ENCODE results near the gene ELF2. TPM values are rescaled to one million over a fixed set of nuclear protein-coding genes. Genes with fewer than 3 reads are reported as not detected.

The ELF2 gene
- total RNA-seq, 1 experiment from 2014 or later: 44.6 TPM

DNA sequence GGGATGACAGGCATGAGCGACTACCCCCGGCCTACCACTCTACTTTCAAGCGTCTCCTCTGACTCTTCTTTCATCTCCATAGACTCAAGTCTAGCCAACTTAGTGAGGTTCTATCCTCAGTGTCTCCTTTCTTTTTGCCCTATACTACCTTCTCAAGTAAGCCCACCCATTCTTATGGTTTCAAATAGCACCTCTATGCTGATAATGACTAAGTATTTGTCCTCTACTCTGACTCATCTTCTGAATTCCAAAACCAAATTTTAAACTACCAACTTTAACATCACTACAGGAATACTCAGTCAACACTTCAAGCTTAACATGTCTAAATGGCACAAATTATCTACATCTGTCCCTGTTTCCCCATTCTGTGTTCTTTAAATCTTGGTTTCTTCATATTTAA, 47.8 kb downstream of the ELF2 start:
- Mint-ChIP-seq H3K27me3 (ENCODE audit: low read depth) (no peaks in the 10 kb centered on the region), H3K27ac (peak overlapping the region; percentile 34), H3K36me3 (peaks cover 14% of the 10 kb centered on the region), H3K4me1 (peaks cover 33% of the 10 kb centered on the region), H3K9me3 (no peaks in the 10 kb centered on the region), H3K4me3 (no peak overlapping the region)
- ChIA-PET POLR2A (no interaction called here), CTCF (no interaction called here)
- DNase-seq (ENCODE audit: low spot score) (no peak), ATAC-seq (no peak)
- TF ChIP-seq SOX15 (CRISPR knock-in tag; IDR thresholded peaks at IDR 0.05) (no peak), HMGA2 (CRISPR knock-in tag; IDR thresholded peaks at IDR 0.05) (no peak), CREB1 (CRISPR knock-in tag; IDR thresholded peaks at IDR 0.05) (no peak)

DNA sequence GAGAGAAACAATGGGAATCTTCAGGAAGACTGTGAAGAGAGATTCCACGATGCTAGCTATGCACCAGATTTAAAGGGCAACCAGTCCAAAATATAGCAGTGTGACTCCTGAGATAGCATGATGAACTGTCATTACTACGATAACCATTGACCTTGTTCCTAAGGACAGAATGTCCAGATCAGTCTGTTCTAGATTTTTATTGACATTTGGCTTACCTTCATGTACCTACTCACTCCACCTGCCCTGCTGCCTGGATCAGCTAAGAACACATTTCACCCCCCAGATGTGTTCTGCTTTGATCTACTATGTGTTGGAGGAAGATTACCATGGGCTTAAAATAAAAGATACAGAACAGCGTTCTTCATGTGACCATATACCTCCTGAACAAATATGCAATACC, 50.1 kb downstream of the ELF2 start:
- Mint-ChIP-seq H3K9me3 (no peaks in the 10 kb centered on the region), H3K36me3 (peaks cover 19% of the 10 kb centered on the region), H3K27ac (peak overlapping the region; percentile 12; the same call in 1 of the 2 replicates), H3K27me3 (ENCODE audit: low read depth) (no peaks in the 10 kb centered on the region), H3K4me3 (no peak overlapping the region), H3K4me1 (peaks cover 28% of the 10 kb centered on the region)
- ATAC-seq: no peak
- DNase-seq (ENCODE audit: low spot score): no peak
- TF ChIP-seq ZNF138 (CRISPR knock-in tag; conservative IDR thresholded peaks at IDR 0.05) (no peak), OVOL2 (CRISPR knock-in tag; IDR thresholded peaks at IDR 0.05; ENCODE audit: borderline replicate concordance) (no peak), ESRRA (CRISPR knock-in tag; IDR thresholded peaks at IDR 0.05; ENCODE audit: borderline replicate concordance) (no peak), MYBL2 (CRISPR knock-in tag; IDR thresholded peaks at IDR 0.05) (no peak)
- TF ChIP-seq, protein P1, sequence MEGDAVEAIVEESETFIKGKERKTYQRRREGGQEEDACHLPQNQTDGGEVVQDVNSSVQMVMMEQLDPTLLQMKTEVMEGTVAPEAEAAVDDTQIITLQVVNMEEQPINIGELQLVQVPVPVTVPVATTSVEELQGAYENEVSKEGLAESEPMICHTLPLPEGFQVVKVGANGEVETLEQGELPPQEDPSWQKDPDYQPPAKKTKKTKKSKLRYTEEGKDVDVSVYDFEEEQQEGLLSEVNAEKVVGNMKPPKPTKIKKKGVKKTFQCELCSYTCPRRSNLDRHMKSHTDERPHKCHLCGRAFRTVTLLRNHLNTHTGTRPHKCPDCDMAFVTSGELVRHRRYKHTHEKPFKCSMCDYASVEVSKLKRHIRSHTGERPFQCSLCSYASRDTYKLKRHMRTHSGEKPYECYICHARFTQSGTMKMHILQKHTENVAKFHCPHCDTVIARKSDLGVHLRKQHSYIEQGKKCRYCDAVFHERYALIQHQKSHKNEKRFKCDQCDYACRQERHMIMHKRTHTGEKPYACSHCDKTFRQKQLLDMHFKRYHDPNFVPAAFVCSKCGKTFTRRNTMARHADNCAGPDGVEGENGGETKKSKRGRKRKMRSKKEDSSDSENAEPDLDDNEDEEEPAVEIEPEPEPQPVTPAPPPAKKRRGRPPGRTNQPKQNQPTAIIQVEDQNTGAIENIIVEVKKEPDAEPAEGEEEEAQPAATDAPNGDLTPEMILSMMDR (IDR thresholded peaks at IDR 0.05): no peak
- TF ChIP-seq, protein P2, sequence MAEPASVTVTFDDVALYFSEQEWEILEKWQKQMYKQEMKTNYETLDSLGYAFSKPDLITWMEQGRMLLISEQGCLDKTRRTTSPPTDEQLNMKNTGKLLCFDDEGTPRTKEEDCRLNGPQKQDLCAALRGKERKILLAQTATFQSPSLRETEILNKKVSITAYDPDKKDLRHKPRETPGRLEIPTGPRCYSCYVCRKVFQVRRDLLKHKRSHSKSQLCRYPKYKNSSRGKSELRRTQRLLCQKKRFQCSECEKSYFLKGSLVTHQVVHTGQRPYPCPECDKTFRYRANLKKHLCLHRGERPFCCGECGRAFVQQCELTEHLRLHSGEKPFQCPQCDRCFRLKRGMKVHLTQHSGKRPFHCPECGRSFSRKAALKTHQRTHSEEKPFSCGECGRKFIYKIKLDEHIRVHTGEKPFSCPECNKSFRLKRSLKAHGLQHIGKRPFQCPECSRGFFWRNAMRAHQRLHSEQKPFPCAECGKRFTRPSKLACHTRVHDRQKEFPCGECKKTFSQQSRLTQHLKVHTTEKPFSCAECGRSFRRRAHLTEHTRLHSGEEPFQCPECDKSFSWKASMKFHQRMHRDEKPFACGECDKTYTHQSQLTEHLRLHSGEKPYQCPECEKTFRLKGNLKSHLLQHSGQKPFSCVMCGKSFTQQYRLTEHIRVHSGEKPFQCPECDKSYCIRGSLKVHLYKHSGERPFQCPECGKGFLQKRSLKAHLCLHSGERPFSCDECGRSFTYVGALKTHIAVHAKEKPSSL (CRISPR knock-in tag; conservative IDR thresholded peaks at IDR 0.05): no peak
- ChIA-PET POLR2A (no interaction called here), CTCF (interaction anchor here (1.1 kb wide), 1 partner anchor 168 kb away, joined by 3 read pairs; no protein-coding TSS in a partner anchor)

DNA sequence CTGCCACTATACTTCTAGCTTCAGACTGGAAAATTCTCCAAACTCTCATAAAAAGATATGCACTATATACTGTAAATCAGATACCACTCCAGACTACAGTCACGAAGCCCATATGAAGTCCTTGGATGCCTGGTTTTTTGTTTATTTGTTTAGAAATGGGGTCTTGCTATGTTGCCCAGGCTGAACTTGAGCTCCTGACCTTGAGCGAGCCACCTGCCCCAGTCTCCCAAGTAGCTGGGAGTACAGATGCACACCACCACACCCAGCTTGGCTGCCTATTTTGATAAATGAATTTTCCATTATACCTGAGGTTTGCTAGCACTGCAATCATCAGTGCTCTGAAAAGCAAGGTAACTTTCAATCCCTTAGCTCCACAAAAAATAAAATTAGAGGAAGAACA, 53.1 kb downstream of the ELF2 start:
- Mint-ChIP-seq H3K27me3 (ENCODE audit: low read depth) (no peaks in the 10 kb centered on the region), H3K36me3 (peaks cover 26% of the 10 kb centered on the region), H3K4me1 (peaks cover 10% of the 10 kb centered on the region), H3K27ac (no peak overlapping the region), H3K9me3 (no peaks in the 10 kb centered on the region), H3K4me3 (no peak overlapping the region)
- ChIA-PET CTCF (interaction anchor here (1.0 kb wide), 1 partner anchor 94 kb away, joined by 4 read pairs; no protein-coding TSS in a partner anchor), POLR2A (no interaction called here)
- DNase-seq (ENCODE audit: low spot score) (no peak), ATAC-seq (no peak)
- TF ChIP-seq ZNF121 (CRISPR knock-in tag; IDR thresholded peaks at IDR 0.05) (peak; percentile 71), CBFB (CRISPR knock-in tag; IDR thresholded peaks at IDR 0.05; ENCODE audit: low read depth) (no peak)

DNA sequence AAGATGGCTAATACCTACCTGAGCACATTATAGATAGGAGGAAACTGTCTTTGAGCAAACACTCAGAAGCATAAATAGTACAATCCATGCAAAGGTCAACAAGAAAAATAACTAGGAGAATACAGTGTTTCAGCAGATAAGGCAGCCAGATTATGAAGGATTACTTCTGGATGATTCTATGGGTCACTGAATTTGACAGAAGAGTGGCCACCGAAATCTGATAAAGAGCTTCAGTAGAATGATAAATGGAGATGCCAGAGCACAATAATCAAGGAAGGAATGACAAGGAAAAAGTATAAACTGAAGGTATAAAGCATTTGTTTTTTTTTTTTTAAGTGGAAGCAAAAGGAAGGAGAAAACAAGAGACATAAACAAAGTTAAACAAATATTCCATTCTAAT, 58.7 kb downstream of the ELF2 start:
- Mint-ChIP-seq H3K4me1 (peaks cover 8% of the 10 kb centered on the region), H3K9me3 (no peaks in the 10 kb centered on the region), H3K4me3 (no peak overlapping the region), H3K36me3 (peaks cover 19% of the 10 kb centered on the region), H3K27me3 (ENCODE audit: low read depth) (no peaks in the 10 kb centered on the region), H3K27ac (peak overlapping the region; percentile 29; the same call in 1 of the 2 replicates)
- DNase-seq (ENCODE audit: low spot score): no peak
- CTCF ChIA-PET: no interaction called here
- POLR2A ChIA-PET: no interaction called here
- no peak for ATAC-seq
- TF ChIP-seq, protein P1 (IDR thresholded peaks at IDR 0.05): no peak
- TF ChIP-seq ZNF232 (CRISPR knock-in tag; IDR thresholded peaks at IDR 0.05) (no peak), PRRX2 (CRISPR knock-in tag; IDR thresholded peaks at IDR 0.05) (no peak), TCF7 (CRISPR knock-in tag; IDR thresholded peaks at IDR 0.05; ENCODE audit: low read depth) (no peak), NFYB (CRISPR knock-in tag; conservative IDR thresholded peaks at IDR 0.05; ENCODE audit: low read depth) (no peak), ZNF423 (CRISPR knock-in tag; IDR thresholded peaks at IDR 0.05) (no peak), GTF2I (CRISPR knock-in tag; conservative IDR thresholded peaks at IDR 0.05) (no peak), GRHL2 (CRISPR knock-in tag; IDR thresholded peaks at IDR 0.05; ENCODE audit: insufficient replicate concordance, severe bottlenecking) (no peak), KAT7 (CRISPR knock-in tag; IDR thresholded peaks at IDR 0.05; ENCODE audit: borderline replicate concordance) (no peak), HMGA2 (CRISPR knock-in tag; IDR thresholded peaks at IDR 0.05) (no peak)
- TF ChIP-seq, protein P3, sequence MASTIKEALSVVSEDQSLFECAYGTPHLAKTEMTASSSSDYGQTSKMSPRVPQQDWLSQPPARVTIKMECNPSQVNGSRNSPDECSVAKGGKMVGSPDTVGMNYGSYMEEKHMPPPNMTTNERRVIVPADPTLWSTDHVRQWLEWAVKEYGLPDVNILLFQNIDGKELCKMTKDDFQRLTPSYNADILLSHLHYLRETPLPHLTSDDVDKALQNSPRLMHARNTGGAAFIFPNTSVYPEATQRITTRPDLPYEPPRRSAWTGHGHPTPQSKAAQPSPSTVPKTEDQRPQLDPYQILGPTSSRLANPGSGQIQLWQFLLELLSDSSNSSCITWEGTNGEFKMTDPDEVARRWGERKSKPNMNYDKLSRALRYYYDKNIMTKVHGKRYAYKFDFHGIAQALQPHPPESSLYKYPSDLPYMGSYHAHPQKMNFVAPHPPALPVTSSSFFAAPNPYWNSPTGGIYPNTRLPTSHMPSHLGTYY (CRISPR knock-in tag; IDR thresholded peaks at IDR 0.05): no peak

Measured in WTC11 (cell line).